Prostate gland (tissue), 2 donors: ENCODE data around the gene BRCA1. TPM values are rescaled to one million over a fixed set of nuclear protein-coding genes. Genes with fewer than 3 reads are reported as not detected.
"Not testable (repeated sequence)": the region's sequence is repeated elsewhere in the genome, so short reads cannot be mapped to it uniquely, and the experiment has no call there.

Source experiments
- DNase-seq: peaks from one replicate; pipeline ENCODE4 v3.0.0-alpha.2; 2019; ENCODE audit warnings: low spot score
- H3K27ac ChIP-seq, 2 donors: fragments of 200-600 bp; sonication (generic); 2 replicates each; pipeline ENCODE4 v1.5.1; 2017 to 2019
- H3K27me3 ChIP-seq: fragments of 200-600 bp; sonication (generic); replicated peaks from 2 replicates; pipeline ENCODE4 v1.5.1; 2019; ENCODE audit not compliant: insufficient read depth
- H3K36me3 ChIP-seq, 2 donors: fragments of 200-600 bp; sonication (generic); 1 replicate in 1 of 2; 2 replicates in 1 of 2; pipeline versions ENCODE4 v1.5.1 to v1.8.1; 2017 to 2019
- H3K4me1 ChIP-seq: fragments of 200-600 bp; sonication (generic); replicated peaks from 2 replicates; pipeline ENCODE4 v1.5.1; 2019
- H3K4me3 ChIP-seq, 2 donors: fragments of 200-600 bp; sonication (generic); 2 replicates each; pipeline ENCODE4 v1.5.1; 2017 to 2019
- H3K9me3 ChIP-seq: fragments of 200-600 bp; sonication (generic); 2 replicates; pipeline ENCODE4 v1.5.1; 2017
- POLR2A ChIP-seq: fragments of 450-650 bp; IDR thresholded peaks from one replicate; pipeline ENCODE4 v1.6.1; 2016; ENCODE audit warnings: antibody characterized with exemption, mild to moderate bottlenecking
- POLR2AphosphoS5 ChIP-seq: sonication (generic); formaldehyde crosslinking; IDR thresholded peaks from one replicate; pipeline ENCODE4 v1.6.1; 2017; ENCODE audit warnings: antibody characterized with exemption
- WGBS: methylation state at CpG from one replicate; pipeline ENCODE4 v1.1.5; 2018; 5-methylcytosine and 5-hydroxymethylcytosine counted together
- intact Hi-C: fragments of 100-400 bp; cut with DNase I; formaldehyde crosslinking; loops from one replicate; pipeline ENCODE4 v1.14.2; 2022
- total RNA-seq, 2 donors: library from RNA; depleted of rRNA; stranded (reverse); fragments of >200 nt; gene quantifications; one replicate each; pipeline ENCODE4 v1.1.0, GENCODE V29; 2016
- TF ChIP-seq, protein P1 (sequence below), 4 experiments: fragments of 200-600 bp in 2 of 4; fragments of 450-650 bp in 2 of 4; sonication (generic) in 2 of 4; IDR thresholded peaks; 1 replicate in 3 of 4; 2 replicates in 1 of 4; pipeline ENCODE4 v1.5.1; 2016 to 2019; ENCODE audit warnings: antibody characterized with exemption in 4 of 4, mild to moderate bottlenecking in 2 of 4, moderate library complexity in 2 of 4

Gene BRCA1
- total RNA-seq, 2 donors from 2014 or later: 9.1 to 12.8 TPM

DNA sequence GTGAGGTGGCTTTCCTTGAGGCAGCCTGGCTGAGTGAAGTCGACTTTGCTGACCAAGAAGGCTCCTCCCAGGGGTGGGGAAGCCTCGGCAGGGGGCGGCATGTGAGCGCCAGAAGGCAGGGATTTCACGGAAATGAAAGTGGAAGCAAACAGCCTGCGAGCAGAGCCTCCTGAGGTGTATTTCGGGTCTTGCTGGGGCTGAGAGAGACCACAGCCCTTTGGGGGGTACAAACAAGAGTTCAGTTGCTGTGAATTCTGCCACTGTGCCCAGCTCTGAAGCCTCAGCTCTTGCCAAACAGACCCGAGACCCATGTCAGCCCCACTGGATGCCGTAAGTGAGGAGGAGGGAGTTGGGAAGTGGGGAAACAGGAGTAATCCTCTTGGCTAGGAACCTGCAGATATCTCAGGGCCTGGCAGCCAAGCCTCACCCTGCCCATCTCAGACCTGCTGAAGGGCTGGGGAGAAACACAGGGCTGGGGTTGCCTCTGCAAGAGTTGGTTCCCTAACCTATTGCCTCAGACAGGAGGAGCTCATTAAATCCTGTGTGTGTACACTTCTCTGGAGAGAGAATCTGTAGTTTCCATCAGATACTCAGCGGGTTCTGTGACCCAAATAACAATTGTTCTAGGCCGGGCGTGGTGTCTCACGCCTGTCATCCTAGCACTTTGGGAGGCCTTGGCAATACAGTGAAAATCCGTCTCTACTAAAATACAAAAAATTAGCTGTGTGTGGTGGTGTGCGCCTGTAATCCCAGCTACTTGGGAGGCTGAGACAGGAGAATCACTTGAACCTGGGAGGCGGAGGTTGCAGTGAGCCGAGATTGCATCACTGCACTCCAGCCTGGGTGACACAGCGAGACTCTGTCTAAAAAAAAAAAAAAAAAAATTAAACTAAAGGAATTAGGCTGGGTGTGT, 118.3 kb downstream of the BRCA1 start, which contains the start of gene IFI35:
TSS of gene IFI35 (plus strand) at position 146 of the 913 bp plus-strand sequence. CDS start at position 310, 164 bp downstream.
- intact Hi-C loops: loop anchor here (5.0 kb wide), 1 partner anchor 165 kb away; the partner anchor contains the start of gene NBR1
- TF ChIP-seq POLR2A (peak; percentile 41), POLR2AphosphoS5 (peak; percentile 86)
- TF ChIP-seq, protein P1, sequence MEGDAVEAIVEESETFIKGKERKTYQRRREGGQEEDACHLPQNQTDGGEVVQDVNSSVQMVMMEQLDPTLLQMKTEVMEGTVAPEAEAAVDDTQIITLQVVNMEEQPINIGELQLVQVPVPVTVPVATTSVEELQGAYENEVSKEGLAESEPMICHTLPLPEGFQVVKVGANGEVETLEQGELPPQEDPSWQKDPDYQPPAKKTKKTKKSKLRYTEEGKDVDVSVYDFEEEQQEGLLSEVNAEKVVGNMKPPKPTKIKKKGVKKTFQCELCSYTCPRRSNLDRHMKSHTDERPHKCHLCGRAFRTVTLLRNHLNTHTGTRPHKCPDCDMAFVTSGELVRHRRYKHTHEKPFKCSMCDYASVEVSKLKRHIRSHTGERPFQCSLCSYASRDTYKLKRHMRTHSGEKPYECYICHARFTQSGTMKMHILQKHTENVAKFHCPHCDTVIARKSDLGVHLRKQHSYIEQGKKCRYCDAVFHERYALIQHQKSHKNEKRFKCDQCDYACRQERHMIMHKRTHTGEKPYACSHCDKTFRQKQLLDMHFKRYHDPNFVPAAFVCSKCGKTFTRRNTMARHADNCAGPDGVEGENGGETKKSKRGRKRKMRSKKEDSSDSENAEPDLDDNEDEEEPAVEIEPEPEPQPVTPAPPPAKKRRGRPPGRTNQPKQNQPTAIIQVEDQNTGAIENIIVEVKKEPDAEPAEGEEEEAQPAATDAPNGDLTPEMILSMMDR (IDR thresholded peaks at IDR 0.05): peak in 3 of 4 experiments; percentile 51 to 53 (median 52)
- peak; percentile 85 for DNase-seq
- Histone ChIP-seq H3K27me3 (no peaks in the 10 kb centered on the region), H3K4me1 (no peaks in the 10 kb centered on the region), H3K4me3 (peak within 1 kb of the TSS; percentile 64 to 65), H3K9me3 (no peaks in the 10 kb centered on the region), H3K27ac (peak within 1 kb of the TSS; percentile 94 to 96), H3K36me3 (peaks cover 0 to 12% of the 10 kb centered on the region in 2 donors)
- 25% methylated on average over 18 of the region's 18 CpGs for WGBS

DNA sequence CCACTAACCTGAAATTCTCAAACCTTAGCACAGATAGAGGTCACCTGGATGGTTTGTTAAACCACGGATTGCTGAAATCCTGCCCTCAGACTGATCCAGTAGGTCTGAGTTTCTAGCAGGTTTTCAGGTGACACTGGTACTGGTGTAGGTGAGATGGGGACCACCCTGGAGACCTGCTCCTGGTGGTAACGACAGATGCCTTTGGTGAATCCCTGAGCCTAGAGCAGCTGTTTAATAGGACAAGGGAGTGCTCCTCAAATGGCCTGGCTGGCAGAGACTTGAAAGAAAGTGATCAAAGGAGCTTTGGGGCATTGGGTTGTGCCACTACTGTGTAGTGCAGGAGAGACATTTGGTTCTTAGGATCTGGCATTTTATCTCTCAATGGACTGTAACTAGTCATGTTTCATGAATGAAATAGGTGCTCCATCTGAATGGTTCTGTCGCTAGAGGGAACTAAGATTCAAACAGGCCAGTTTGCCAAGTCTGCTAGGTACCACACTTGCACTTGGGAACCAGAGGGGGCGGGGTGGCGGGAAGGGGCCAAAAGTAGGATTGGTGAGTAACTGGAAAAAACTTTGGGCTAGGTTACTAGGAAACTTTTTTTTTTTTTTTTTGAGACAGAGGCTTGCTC, 121.5 kb downstream of the BRCA1 start:
- DNase-seq: no peak
- Histone ChIP-seq H3K36me3 (peaks cover 0 to 12% of the 10 kb centered on the region in 2 donors), H3K9me3 (no peaks in the 10 kb centered on the region), H3K27me3 (no peaks in the 10 kb centered on the region), H3K27ac (no peak overlapping the region), H3K4me1 (no peaks in the 10 kb centered on the region), H3K4me3 (no peak overlapping the region)
- WGBS: 74% methylated on average over 5 of the region's 5 CpGs
- TF ChIP-seq, protein P1 (IDR thresholded peaks at IDR 0.05): no peak
- TF ChIP-seq POLR2A (no peak), POLR2AphosphoS5 (no peak)
- intact Hi-C loops: no loop called here

DNA sequence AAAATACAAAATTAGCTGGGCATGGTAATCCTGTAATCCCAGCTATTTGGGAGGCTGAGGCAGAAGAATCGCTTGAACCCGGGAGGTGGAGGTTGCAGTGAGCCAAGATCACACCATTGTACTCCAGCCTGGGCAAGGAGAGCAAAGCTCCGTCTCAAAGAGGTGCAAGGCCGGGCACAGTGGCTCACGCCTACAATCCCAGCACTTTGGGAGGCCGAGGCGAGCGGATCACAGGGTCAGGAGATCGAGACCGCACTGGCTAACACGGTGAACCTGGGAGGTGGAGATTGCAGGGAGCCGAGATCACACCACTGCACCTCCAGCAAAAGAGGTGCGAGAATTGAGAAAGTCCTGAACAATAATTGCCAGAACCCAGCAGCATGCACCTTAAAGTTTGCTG, 124.3 kb downstream of the BRCA1 start:
- H3K36me3 ChIP-seq: peaks cover 0 to 12% of the 10 kb centered on the region in 2 donors
- intact Hi-C loops, H3K9me3 ChIP-seq: not testable (repeated sequence)

DNA sequence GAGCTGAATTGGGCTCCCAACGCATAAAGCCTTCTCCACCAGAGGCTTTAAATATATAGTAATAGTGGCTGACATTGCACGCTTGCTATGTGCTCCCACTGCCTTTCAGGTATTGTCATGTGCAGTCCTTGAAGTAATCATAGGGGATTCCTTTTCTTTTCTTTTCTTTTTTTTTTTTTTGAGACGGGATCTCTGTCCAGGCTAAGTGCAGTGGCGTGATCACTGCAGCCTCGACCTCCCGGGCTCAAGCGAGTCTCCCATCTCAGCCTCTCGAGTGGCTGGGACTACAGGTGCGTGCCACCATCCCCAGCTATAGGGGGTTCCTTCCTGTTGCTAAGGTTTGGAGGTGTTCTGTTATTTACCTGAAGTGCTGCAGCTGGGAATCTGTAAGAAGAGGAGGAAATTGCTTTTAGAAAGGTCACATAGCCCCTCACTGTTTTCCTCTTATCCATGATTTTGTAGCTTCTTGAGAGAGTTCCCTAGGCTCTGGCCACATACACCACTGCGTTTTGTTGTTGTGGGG, 126.1 kb downstream of the BRCA1 start:
- Histone ChIP-seq H3K9me3 (no peaks in the 10 kb centered on the region), H3K36me3 (peaks cover 0 to 12% of the 10 kb centered on the region in 2 donors), H3K27ac (peak overlapping the region; percentile 78 to 81), H3K4me1 (no peaks in the 10 kb centered on the region), H3K27me3 (no peaks in the 10 kb centered on the region), H3K4me3 (peak overlapping the region; percentile 56 to 66)
- TF ChIP-seq POLR2A (no peak), POLR2AphosphoS5 (no peak)
- TF ChIP-seq, protein P1 (IDR thresholded peaks at IDR 0.05): no peak
- DNase-seq: no peak
- WGBS: 12% methylated on average over 10 of the region's 10 CpGs
- intact Hi-C loops: loop anchor here (2.0 to 5.0 kb wide), 2 partner anchors 18 to 152 kb away; partner anchors contain the start of genes PTGES3L and RUNDC1

More for the DNA sequence above, 124.3 kb downstream of the BRCA1 start:
- 90% methylated on average over 13 of the region's 13 CpGs for WGBS
- not testable (repeated sequence) for H3K4me1 ChIP-seq, H3K27ac ChIP-seq, H3K27me3 ChIP-seq, DNase-seq, H3K4me3 ChIP-seq
